ENCODE measurements around the gene LLPH.
"Not testable (repeated sequence)": the region's sequence is repeated elsewhere in the genome, so short reads cannot be mapped to it uniquely, and the experiment has no call there.

The LLPH gene

DNA sequence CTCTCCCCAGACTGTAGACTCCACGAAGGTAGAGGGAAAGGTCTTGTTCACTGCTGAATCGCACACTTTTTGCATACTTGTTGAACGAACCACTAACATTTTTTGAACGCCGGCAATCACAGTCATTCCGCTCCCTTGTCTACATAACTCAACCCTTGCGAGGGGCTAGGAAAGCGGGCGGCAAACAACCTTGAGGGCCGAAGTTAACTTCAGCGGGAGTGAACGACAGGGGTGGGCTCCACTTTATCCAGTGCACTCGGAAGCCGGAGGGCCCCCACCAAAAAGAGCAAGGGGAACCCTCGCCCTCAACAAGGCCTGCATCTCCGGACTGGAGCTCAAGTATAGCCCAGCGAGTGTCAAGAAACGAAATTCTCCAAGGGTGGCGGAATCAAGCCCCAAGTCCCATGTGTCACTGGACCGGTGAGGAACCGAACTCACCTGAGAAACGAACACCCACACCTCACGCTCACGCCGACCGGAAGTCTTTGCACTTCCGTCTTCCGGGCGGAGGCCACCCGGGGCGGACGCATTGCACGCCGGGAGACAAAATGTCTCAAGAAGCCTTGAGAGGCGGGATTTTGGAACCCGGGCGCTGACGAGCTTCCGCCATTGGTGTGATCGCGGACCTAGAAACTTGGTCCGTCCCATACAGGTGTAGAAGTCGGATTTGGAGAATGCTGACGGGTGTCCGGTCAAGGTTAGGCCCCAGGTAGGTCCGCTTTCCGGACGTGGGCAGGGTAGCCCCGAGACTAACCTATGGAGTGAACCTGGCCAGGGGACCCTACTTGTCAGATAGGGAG lies at the start of gene LLPH:
Gene LLPH (minus strand): TSS at position 484 of the 800 bp plus-strand sequence. CDS start 1,644 bp downstream, outside the sequence.
- peak; percentile 89 for DNase-seq

DNA sequence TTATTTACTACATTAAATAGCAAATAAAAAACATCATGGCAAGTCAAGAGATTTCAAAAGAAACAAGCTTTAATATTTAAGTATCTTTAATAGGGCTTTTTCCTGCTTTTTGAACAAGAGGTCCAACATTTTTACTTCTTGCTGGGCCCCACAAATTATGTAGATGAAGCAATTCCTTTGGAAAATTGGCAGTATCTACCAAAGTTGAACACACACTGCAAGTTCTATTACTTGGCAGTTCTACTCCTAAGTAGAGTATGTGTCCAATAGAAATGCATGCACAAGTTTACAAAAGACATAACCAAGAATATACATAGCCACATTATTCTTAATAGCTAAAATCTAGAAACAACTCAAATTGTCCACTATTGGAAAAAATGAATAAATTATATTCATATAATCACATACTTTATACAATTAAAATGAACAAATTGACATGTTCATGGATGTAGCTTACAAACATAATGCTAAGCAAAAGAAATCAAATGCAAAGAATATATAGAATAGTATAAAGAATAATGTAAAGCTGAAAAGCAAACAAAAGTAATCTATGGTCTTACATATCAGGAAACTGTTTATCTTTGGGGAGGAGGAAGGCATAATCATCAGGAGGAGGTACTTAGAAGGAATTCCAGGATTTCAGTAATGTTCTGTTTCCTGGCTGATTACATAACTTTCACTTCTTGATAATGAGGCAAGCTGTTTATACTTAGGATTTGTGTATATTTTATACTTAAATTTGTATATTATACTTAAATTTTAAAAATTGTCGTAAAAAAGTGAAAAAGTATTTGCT lies 45.8 kb upstream of the LLPH start:
- DNase-seq = no peak

DNA sequence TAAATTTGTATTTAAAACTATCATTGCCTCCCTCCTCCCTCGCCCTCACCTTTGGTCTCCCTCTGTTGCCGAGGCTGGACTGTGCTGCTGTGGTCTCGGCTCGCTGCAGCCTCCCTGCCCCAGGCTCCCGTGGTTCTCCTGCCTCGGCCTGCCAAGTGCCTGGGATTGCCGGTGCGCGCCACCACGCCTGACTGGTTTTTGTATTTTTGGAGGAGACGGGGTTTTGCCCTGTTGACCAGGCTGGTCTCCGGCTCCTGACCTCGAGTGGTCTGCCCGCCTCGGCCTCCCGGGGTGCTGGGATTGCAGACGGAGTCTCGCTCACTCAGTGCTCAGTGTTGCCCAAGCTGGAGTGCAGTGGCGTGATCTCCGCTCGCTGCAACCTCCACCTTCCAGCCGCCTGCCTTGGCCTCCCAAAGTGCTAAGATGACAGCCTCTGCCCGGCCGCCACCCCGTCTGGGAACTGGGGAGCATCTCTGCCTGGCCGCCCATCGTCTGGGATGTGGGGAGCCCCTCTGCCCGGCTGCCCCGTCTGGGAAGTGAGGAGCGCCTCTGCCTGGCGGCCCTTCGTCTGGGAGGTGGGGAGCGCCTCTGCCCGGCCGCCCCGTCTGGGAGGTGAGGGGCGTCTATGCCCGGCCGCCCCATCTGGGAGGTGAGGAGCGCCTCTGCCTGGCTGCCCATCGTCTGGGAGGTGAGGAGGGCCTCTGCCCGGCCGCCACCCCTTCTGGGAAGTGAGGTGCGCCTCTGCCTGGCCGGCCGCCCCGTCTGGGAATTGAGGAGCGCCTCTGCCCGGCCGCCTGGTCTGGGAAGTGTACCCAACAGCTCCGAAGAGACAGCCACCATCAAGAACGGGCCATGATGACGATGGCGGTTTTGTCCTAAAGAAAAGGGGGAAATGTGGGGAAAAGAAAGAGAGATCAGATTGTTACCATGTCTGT lies 44.1 kb upstream of the LLPH start:
- not testable (repeated sequence) for DNase-seq

DNA sequence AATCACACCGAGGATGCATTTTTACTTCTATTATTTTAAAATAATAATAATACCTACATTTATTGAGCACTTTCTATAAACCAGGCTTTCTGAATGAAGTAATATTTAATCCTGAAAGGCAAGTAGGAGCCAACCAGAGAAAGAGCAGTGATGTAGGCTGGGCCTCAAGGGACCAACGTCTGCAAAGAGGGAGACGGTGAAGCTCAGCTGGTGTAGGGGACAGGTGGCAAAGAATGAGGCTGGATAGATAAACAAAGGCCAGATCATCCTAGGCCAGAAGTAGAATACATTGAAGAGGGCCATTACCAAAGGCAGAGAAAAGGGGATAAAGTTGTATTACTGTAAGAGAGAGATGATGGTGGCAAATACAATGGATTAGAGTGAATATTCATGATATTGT lies 40.1 kb upstream of the LLPH start:
- DNase-seq = no peak

DNA sequence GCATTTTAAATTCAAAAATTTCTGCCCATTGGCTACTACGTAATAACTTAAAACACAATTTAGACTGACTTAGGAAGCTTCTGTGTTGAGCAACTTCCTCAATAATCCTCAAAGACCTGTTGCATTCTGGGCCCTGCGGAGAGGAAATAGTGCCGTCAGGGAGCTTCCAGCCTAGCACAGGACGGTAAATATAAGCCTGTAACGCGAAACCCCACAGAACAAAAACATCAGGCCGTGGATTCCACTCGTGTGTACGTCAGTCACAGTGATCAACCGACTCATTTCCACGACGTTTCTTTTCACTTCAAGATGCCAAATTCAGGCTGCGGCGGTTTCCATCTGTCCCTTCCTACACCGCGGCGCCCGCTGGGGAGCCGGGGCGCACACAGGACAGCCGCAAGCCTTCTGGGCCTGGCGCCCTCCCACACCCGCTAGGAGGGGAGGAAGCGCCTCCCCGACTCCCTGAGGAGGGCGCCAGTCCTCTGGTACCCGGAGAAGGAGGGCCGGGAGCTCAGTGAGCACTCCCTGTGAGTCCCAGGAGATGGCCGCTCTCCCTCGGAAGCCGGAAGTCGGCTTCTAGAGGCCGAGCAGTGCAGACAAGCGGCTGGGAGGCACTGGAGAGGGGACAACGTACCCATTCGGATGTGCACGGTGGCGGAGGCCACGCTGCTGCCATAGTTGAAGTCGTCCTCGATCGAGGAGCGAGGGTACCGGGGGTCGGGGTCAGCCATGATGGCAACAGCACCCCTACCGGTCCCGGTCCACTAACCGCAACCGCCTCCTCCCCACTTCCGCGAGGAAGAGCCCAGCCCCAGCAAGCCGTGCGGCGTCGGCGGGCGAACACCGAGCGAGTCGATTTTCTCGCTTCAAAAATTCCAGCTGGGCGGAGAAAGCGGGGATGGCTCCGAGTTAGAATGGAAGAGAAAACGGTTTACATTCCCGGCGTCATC lies 38.9 kb upstream of the LLPH start, which contains the start of gene TMBIM4:
Gene TMBIM4 (minus strand): TSS at position 776 of the 950 bp plus-strand sequence. CDS start 45 bp downstream, at position 731.
- peak; percentile 85 for DNase-seq

DNA sequence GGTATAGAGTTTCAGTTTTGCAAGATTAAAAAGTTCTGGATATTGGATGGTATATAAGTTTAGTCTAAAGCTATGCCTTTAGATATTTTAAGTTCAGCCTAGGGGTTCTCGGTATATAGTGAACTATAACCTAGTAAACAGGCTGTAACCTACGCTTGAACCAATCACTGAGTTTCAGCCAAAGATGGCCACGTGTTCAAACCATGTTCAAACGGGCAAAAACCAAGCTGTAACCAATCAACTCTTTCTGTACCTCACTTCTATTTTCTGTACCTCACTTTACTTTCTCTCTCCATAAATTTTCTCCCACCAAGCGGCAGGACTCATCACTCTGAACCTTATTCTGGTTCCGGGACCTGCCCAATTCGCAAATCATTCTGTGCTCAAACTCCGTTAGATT lies 37.9 kb upstream of the LLPH start:
- no peak for DNase-seq

DNA sequence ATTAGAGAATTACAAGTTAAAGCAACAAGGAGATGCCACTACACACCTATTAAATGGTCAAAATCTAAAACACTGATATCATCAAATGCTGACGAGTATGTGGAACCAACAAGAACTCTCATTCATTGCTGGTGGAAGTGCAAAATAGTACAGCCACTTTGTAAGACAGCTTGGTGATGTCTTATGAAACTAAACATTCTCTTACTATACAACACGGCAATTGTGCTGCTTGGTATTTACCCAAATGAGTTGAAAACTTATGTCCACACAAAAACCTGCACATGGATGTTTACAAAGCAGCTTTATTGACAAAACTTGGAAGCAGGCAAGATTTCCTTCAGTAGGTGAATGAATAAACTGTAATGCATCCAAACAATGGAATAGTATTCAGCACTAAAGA lies 36.0 kb upstream of the LLPH start:
- DNase-seq = no peak

DNA sequence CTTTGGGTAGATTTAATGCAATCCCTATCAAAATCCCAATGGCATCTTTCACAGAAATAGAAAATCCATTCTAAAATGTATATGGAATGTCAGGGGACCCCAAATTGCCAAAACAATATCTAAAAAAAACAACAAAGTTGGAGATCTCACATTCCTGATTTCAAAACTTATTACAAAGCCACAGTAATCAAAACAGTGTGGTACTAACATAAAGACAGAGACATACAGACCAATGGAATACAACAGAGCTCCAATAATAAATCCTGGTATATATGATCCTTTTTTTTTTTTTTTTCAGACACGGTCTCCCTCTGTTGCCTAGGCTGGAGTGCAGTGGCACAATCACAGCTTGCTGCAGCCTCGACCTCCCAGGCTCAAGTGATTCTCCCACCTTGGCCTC lies 34.6 kb upstream of the LLPH start:
- no peak for DNase-seq

DNA sequence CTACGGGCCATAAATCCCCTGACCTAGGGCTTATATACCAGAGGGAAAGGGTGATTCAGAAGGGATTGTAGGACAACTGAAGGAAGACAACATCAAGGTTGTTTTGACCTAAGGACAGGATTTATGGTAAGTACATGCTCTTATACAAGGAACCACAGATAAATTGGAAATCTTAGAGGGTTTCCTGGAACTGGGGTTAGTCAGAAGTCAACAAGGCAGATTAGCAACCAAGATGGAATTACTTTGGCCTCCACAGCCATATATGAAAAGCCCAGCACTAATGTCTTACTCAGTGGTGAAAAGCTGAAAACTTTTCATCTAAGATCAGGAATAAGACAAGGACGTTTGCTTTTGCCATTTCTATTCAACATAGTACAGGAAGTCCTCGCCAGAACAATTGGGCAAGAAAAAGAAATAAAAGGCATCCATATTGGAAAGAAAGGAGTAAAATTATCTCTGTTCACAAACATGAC lies 33.8 kb upstream of the LLPH start:
- DNase-seq = no peak

DNA sequence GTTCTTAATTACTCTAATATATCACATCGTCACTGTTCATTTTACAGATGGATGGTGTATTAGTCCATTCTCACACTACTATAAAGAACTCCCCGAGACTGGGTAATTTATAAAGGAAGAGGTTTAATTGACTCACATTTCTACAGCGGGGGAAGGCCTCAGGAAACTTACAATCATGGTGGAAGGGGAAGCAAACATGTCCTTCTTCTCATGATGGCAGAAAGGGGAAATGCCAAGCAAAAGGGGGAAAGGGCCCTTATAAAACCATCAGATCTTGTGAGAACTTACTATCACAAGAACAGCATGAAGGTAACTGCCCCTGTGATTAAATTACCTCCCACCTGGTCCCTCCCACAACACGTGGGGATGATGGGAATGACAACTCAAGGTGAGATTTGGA lies 32.7 kb upstream of the LLPH start:
- no peak for DNase-seq

DNA sequence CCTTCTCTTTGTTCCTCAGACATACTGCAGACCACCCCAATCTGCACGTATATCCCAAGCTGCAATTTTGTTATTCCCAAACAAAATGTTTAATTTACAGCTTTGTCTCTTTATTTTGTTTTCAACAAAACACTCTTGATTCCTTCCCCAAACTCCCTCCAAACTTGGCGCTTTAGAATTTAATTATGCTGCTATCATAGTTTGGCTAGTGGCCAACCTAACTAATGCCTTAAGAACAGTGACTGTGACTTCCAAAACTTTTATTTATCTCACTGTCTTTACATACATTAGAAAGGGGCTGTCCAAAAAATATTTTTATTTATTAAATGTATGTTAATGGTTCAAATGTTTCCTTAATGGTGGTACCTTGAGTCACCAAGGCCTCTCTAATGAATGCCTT lies 32.2 kb upstream of the LLPH start:
- no peak for DNase-seq

DNA sequence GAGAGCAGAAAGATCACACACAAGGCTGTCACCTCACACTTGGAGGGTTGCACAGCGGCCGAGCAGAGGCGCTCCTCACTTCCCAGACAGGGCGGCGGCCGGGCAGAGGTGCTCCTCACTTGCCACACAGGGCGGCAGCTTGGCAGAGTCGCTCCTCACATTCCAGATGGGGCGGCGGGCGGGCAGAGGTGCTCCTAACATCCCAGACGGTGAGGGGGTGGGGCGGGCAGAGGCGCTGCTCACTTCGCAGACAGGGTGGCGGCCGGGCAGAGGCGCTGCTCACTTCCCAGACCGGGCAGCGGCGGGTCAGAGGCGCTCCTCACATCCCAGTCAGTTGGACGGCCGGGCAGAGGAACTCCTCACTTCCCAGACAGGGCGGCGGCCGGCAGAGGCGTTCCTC lies 30.2 kb upstream of the LLPH start:
- DNase-seq = no peak

DNA sequence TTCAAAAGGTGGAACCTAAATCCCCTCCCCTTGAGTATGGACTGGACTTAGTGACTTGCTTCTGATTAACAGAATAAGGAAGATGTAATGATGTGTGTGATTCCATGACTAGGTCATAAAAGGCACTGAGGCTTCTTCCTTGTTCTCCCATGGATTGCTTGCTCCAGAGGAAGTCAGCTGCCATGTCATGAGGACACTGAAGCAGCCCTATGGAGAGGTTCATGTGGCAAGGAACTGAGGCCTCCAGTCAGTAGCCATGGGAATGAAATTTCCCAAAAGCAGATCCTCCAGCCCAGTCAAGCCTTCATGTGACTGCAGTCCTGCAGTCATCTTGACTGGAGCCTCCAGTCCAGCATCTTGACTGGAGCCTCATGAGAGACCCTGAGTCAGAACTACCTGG lies 28.6 kb upstream of the LLPH start:
- DNase-seq = no peak

DNA sequence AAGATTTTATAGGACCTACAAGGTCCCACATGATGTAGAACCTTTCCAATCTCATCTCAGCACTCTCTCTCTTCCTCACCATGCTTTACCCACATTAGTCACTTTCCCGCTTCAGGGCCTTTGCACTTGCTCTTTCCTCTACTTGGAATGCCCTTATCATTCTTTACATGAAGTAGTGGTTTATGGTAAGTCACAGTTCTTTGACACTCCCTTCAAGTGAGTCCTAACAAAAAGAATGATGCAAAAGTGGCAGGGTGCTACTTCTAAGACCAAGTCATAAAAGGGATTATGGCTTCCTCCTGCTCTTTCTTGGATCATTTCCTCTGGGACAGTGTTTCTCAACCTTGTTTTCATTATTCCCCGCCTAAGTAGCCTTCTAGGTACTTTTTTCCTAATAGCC lies 26.1 kb upstream of the LLPH start:
- DNase-seq = no peak

DNA sequence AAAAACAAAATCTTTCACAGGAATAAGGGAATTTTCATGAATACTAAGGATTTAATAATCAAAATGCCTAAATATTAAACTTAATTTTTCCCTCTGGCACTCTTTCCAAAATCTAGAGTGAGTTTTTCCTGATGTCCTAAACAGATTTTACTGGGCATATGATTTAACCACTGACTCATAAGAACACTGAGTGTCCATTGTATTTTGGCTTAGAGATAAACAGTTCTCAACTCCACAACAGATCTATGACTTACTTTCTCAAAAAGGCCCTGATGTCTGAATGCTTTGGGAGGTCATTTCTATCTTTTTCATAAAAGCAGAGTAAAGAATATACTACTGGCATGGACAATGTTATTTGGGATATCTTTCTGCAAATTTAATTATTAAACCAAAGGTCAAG lies 24.2 kb upstream of the LLPH start:
- no peak for DNase-seq

DNA sequence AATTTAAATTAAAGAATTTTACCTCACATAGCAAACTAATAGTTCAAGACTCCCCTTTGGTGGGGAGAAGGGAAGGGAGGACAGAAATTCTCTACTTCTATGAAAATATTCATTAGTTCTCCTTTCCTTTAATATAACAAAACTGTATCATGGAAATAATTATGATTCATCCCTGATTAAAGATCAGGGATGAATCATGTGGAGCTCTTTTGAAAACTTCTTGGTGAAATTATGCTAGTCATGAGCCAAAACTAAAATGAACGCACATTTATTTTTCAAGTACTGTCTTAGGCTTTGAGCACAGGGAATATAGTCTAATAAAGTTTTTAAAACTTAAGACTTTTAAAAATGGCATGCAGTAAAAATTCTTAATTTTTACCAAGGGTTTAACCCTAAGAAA lies 22.2 kb upstream of the LLPH start:
- DNase-seq = no peak

DNA sequence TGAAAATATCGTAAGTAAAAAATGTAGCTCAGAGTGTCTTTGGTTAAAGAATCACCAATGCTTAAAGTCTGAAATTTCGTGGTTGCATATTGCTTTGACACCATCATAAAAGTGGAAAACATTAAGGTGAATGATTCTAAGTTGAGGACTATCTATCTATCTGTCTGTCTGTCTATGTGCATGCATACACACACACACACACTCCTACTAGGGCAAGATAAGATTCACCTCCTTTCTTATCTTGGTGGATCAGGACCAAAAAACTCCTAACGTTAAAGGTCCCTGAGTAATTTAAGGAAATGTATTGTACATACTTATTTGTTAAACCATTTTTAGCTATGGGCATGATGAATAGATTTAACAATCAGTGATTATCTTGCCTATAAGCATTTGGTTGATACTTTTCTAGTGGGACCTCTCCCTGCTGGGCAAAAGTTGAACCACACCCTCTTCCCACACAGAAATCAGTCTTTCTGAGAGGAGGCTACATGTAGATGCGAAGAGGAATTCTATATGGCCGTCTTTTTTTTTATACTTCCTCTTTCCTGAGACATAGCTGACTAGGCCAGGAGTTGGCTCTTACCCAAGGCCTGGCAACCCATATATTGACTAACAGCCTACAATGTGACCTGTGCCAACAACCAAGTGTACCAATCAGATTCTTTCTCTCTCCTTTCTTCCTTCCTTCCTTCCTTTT lies 19.3 kb upstream of the LLPH start:
- DNase-seq = no peak

DNA sequence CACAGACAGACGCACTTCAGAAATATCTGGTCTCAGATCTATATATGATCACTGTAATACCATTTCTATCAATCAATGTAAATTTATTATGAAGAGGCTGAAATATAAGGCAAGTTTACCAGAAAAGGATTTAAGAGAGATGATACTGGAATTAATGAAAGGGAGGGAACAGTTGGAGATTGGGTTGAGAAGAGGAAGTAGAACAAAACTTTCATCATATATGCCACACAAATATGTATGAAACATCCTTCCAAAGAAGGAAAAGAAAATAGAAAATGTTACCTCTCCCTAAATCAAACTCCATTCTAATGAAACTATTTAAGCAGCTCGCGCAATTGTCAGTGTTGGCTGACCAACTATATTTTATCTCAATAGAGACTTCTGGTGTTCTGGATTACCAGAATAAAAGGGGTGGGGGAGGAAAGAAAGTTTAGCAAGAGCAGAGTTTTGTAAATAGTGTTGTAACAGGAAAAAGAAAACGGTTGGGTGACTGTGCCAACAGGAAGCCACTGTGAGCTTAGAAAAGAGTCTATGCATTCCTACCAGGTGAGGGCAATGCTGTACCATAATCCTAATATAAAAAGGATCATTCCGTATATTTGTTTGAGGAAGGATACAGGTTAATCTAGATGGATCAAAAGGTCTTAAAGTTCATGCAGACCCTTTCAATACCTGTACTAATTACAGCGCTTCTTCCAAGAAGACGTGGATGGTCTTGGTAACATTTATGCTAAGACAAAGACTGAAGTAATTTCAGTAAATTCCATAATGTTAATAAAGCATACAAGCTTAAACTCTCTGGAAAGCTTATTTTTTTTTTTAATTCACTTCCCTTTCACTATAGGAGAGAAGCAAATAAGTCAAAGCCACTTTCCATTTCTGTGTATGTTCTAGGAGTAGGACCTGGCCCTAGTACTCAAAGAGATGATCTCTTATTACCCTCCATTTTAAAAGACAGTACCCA lies 14.5 kb upstream of the LLPH start:
- no peak for DNase-seq

DNA sequence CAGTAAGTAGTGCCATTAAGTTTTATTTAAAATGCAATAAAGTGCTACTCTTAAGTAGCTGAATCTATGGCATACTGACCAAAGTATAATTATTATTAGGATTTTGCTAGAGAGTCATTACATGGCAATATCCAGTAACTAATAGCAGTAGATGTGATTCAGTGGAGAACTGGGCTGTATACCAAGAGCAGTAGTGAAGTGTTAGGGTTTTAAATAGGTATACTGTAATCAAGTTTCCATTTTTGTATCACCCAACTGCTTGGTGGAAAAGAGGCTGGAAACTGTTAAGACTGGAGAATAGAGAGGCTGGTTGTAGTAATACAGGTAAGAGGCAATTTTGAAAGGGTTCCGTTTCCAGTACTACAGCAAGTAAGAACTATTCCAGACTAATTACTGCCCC lies 13.3 kb upstream of the LLPH start:
- DNase-seq = no peak

DNA sequence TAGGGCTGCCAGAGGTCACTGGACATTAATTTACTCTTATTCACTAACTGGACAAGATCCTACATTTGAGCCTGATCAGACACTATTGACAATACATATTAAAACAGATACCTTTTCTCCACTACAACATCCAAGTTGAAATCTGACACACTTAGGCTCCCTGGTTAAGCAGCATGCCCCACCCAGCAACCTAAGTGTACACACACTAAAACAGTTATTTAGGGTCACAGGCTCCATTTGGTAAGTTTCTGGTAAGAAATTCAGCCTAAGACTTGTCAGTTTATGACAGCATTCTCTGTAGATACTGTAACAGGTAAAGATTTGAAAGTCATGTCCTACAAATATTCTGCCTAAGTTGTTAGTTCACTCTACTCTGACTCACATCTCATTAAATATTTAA lies 12.3 kb upstream of the LLPH start:
- DNase-seq = no peak
